Measurements from ENCODE around the gene BMP3.

DNA sequence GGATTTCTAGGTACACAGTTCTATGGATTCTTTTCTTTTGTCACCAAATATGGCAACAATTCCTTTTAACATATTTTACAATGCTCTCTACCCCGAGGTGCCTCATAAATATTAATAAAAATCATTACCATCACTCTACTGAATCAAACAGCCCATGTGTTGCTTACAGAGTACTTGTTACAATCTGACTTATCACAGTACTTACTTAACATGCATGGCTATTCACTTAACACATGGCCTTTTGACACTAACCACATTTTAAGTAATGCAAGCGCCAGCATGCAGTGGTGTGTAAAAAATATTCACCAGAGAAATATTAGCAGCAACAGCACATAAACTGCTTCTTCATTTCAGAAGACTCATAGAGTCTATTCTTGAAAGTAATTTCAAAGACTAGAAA lies 64.9 kb downstream of the BMP3 start:
- TF ChIP-seq, protein P1, sequence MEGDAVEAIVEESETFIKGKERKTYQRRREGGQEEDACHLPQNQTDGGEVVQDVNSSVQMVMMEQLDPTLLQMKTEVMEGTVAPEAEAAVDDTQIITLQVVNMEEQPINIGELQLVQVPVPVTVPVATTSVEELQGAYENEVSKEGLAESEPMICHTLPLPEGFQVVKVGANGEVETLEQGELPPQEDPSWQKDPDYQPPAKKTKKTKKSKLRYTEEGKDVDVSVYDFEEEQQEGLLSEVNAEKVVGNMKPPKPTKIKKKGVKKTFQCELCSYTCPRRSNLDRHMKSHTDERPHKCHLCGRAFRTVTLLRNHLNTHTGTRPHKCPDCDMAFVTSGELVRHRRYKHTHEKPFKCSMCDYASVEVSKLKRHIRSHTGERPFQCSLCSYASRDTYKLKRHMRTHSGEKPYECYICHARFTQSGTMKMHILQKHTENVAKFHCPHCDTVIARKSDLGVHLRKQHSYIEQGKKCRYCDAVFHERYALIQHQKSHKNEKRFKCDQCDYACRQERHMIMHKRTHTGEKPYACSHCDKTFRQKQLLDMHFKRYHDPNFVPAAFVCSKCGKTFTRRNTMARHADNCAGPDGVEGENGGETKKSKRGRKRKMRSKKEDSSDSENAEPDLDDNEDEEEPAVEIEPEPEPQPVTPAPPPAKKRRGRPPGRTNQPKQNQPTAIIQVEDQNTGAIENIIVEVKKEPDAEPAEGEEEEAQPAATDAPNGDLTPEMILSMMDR (IDR thresholded peaks at IDR 0.05): no peak
- TF ChIP-seq POLR2A (IDR thresholded peaks at IDR 0.05) (no peak), EP300 (IDR thresholded peaks at IDR 0.05) (no peak)
